ENCODE results near the gene FAM13B. TPM values are rescaled to one million over a fixed set of nuclear protein-coding genes. Genes with fewer than 3 reads are reported as not detected.

FAM13B gene
- total and polyA plus RNA-seq, 10 of the 15 experiments (the other 5 are each of a cell fraction or from before 2014, with no cell fraction given): 3.6 to 30.0 (median 20.3) TPM

DNA sequence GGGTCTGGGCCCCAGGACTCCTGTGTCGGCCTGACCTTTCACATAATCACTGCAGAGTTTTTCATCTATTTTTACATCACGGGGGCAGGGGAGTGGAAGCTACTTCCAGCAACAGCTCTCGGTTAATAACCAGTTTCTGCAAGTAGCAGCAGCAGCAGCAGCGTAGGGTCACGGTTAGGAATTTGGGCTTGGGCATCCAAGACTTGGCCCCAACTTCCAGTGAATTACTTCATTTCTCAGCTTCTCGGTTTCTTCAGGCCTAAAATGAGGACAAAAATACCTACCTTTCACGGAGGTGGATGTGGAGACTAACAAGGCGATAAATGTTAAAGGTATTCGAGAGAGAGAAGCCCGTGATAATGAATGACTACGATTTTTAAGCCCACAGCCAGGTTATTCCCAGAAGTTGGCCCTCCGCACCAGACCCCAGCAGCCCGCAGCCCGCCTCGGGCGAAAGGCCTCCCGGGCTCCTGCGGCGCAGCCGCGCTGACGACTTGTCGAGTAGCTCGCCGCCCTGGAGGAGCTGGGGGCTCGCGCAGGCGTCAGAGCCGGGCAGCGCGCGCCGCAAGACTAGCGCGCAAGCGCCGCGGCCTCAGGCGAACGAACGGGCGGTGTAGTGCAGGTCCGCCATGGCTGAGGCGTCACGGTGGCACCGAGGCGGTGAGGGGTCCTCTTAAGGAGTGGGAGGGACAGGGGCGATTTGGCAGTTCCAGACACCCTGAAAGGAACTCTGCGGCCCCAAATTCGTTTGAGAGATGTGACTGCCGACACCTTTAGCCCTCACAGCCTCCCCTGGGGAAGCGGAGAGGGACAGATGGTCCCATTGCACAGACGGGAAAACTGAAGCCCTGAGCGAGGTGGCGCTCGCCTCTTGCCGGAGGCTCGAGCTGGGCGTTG lies 143.8 kb downstream of the FAM13B start, which contains the start of gene PKD2L2 (continued):
- TF ChIP-seq, protein P1, sequence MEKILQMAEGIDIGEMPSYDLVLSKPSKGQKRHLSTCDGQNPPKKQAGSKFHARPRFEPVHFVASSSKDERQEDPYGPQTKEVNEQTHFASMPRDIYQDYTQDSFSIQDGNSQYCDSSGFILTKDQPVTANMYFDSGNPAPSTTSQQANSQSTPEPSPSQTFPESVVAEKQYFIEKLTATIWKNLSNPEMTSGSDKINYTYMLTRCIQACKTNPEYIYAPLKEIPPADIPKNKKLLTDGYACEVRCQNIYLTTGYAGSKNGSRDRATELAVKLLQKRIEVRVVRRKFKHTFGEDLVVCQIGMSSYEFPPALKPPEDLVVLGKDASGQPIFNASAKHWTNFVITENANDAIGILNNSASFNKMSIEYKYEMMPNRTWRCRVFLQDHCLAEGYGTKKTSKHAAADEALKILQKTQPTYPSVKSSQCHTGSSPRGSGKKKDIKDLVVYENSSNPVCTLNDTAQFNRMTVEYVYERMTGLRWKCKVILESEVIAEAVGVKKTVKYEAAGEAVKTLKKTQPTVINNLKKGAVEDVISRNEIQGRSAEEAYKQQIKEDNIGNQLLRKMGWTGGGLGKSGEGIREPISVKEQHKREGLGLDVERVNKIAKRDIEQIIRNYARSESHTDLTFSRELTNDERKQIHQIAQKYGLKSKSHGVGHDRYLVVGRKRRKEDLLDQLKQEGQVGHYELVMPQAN (conservative IDR thresholded peaks at IDR 0.05): peak; percentile 63
- TF ChIP-seq RBBP5 (conservative IDR thresholded peaks at IDR 0.05): no peak
- TF ChIP-seq CUX1 (IDR thresholded peaks at IDR 0.05; ENCODE audit: insufficient replicate concordance, low read depth, low read length): no peak
- TF ChIP-seq NFYA (IDR thresholded peaks at IDR 0.05; ENCODE audit: borderline replicate concordance, low read depth, low read length): no peak
- TF ChIP-seq KAT2A (conservative IDR thresholded peaks at IDR 0.05; ENCODE audit: control insufficient read depth, low read depth, low read length): no peak
- TF ChIP-seq NR2C2 (IDR thresholded peaks at IDR 0.05; ENCODE audit: borderline replicate concordance, control insufficient read depth, insufficient read length, low read depth): no peak
- TF ChIP-seq JUNB (IDR thresholded peaks at IDR 0.05): no peak
- TF ChIP-seq ZNF622 (IDR thresholded peaks at IDR 0.05): no peak
- peak; percentile 31 for TF ChIP-seq NR2F1 (conservative IDR thresholded peaks at IDR 0.05)
- TF ChIP-seq, protein P2, sequence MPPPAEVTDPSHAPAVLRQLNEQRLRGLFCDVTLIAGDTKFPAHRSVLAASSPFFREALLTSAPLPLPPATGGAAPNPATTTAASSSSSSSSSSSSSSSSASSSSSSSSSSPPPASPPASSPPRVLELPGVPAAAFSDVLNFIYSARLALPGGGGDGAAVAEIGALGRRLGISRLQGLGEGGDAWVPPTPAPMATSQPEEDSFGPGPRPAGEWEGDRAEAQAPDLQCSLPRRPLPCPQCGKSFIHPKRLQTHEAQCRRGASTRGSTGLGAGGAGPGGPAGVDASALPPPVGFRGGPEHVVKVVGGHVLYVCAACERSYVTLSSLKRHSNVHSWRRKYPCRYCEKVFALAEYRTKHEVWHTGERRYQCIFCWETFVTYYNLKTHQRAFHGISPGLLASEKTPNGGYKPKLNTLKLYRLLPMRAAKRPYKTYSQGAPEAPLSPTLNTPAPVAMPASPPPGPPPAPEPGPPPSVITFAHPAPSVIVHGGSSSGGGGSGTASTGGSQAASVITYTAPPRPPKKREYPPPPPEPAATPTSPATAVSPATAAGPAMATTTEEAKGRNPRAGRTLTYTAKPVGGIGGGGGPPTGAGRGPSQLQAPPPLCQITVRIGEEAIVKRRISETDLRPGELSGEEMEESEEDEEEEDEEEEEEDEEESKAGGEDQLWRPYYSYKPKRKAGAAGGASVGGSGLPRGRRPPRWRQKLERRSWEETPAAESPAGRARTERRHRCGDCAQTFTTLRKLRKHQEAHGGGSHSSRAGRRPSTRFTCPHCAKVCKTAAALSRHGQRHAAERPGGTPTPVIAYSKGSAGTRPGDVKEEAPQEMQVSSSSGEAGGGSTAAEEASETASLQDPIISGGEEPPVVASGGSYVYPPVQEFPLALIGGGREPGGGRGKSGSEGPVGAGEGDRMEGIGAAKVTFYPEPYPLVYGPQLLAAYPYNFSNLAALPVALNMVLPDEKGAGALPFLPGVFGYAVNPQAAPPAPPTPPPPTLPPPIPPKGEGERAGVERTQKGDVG (CRISPR knock-in tag; IDR thresholded peaks at IDR 0.05): no peak
- peak; percentile 93 for TF ChIP-seq POLR2AphosphoS2 (IDR thresholded peaks at IDR 0.05; ENCODE audit: low read depth, low read length)
- no peak for TF ChIP-seq CEBPB (IDR thresholded peaks at IDR 0.05; ENCODE audit: borderline replicate concordance in 1 of 2, low read depth in 2 of 2, low read length in 2 of 2)
- 0 out of 2 replicates have a peak, but pooled peaks have one; percentile 35 for TF ChIP-seq HCFC1 (IDR thresholded peaks at IDR 0.05; ENCODE audit: low read length)
- TF ChIP-seq, protein P3, sequence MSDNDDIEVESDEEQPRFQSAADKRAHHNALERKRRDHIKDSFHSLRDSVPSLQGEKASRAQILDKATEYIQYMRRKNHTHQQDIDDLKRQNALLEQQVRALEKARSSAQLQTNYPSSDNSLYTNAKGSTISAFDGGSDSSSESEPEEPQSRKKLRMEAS (IDR thresholded peaks at IDR 0.05; ENCODE audit: low read depth, low read length): no peak
- TF ChIP-seq POU2F2 (IDR thresholded peaks at IDR 0.05; ENCODE audit: borderline replicate concordance, low read depth, low read length): peak; percentile 63; the same call in 1 of the 3 replicates
- TF ChIP-seq ZNF274 (IDR thresholded peaks at IDR 0.05; ENCODE audit: insufficient read depth, insufficient read length): no peak
- TF ChIP-seq GATAD2B (conservative IDR thresholded peaks at IDR 0.05; ENCODE audit: low read depth): peak; percentile 73; the same call in 1 of the 2 replicates

Data from GM12878 (cell line).